Gastroesophageal sphincter (tissue), 4 donors: Measurements from ENCODE around the gene FNDC11. TPM values are rescaled to one million over a fixed set of nuclear protein-coding genes. Genes with fewer than 3 reads are reported as not detected.

Experiments
- ATAC-seq: fragments of 150-250 bp; one replicate; pipeline ENCODE4 v1.9.1; 2016; ENCODE audit warnings: mild to moderate bottlenecking, moderate library complexity
- H3K27ac ChIP-seq, 4 donors: fragments of 200-600 bp; sonication (generic) in 3 of 4; 1 replicate in 3 of 4; 2 replicates in 1 of 4; pipeline ENCODE4 v1.5.1; 2016 to 2019
- H3K27me3 ChIP-seq: fragments of 200-600 bp; sonication (generic); one replicate; pipeline ENCODE4 v1.5.1; 2019
- H3K36me3 ChIP-seq, 2 donors: fragments of 200-600 bp; sonication (generic); one replicate each; pipeline ENCODE4 v1.5.1; 2019; ENCODE audit warnings: control low read depth in 1 of 2
- H3K4me1 ChIP-seq, 3 donors: fragments of 200-600 bp; sonication (generic); 1 replicate in 2 of 3; 2 replicates in 1 of 3; pipeline ENCODE4 v1.5.1; 2016 to 2019; ENCODE audit warnings: control low read depth in 2 of 3
- H3K4me3 ChIP-seq, 2 donors: fragments of 200-600 bp; sonication (generic); one replicate each; pipeline ENCODE4 v1.5.1; 2019; ENCODE audit warnings: mild to moderate bottlenecking in 1 of 2, moderate library complexity in 1 of 2
- H3K9me3 ChIP-seq, 3 donors: fragments of 200-600 bp; sonication (generic); one replicate each; pipeline ENCODE4 v1.5.1; 2017 to 2019; ENCODE audit warnings: control low read depth in 2 of 3
- EP300 ChIP-seq: sonication (generic); formaldehyde crosslinking; IDR thresholded peaks from one replicate; pipeline ENCODE4 v1.6.1; 2017; ENCODE audit warnings: antibody characterized with exemption, mild to moderate bottlenecking
- POLR2A ChIP-seq, 2 donors: fragments of 450-650 bp; IDR thresholded peaks; one replicate each; pipeline ENCODE4 v1.6.1; 2017; ENCODE audit warnings: antibody characterized with exemption in 2 of 2, mild to moderate bottlenecking in 2 of 2, moderate library complexity in 1 of 2
- POLR2AphosphoS5 ChIP-seq: sonication (generic); formaldehyde crosslinking; IDR thresholded peaks from one replicate; pipeline ENCODE4 v1.6.1; 2017; ENCODE audit warnings: antibody characterized with exemption
- WGBS, 2 donors: methylation state at CpG; one replicate each; pipeline ENCODE4 v1.1.5; 2018; ENCODE audit warnings: low coverage in 1 of 2; 5-methylcytosine and 5-hydroxymethylcytosine counted together
- total RNA-seq, 4 donors: library from RNA; depleted of rRNA; stranded (reverse); fragments of >200 nt; gene quantifications; one replicate each; pipeline ENCODE4 v1.1.0, GENCODE V29; 2016
- TF ChIP-seq, protein P1 (sequence below), 4 experiments: fragments of 200-600 bp in 2 of 4; fragments of 450-650 bp in 2 of 4; sonication (generic) in 1 of 4; IDR thresholded peaks; one replicate each; pipeline ENCODE4 v1.5.1; 2017 to 2019; ENCODE audit warnings: antibody characterized with exemption in 4 of 4, mild to moderate bottlenecking in 2 of 4, moderate library complexity in 2 of 4

The FNDC11 gene
- total RNA-seq, 4 donors from 2014 or later = 0.27 TPM; not detected in 3

DNA sequence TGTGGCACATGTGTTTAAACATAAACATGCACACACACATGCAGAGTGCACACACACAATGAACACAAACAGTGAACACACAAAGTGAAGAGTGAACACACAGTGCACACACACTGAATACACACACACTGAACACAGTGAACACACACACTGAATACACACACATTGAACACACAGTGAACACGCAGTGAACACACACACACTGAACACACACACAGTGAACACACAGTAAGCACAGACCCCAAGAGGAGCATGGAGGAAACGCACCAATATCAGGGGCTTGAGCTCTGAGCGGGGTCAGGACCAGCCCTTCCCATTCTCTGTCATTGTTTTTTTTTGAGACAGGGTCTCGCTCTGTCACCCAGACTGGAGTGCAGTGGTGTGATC, 37.2 kb downstream of the FNDC11 start:
- WGBS, 2 donors = 100% methylated on average over 4 of the region's 4 CpGs
- TF ChIP-seq, protein P1, sequence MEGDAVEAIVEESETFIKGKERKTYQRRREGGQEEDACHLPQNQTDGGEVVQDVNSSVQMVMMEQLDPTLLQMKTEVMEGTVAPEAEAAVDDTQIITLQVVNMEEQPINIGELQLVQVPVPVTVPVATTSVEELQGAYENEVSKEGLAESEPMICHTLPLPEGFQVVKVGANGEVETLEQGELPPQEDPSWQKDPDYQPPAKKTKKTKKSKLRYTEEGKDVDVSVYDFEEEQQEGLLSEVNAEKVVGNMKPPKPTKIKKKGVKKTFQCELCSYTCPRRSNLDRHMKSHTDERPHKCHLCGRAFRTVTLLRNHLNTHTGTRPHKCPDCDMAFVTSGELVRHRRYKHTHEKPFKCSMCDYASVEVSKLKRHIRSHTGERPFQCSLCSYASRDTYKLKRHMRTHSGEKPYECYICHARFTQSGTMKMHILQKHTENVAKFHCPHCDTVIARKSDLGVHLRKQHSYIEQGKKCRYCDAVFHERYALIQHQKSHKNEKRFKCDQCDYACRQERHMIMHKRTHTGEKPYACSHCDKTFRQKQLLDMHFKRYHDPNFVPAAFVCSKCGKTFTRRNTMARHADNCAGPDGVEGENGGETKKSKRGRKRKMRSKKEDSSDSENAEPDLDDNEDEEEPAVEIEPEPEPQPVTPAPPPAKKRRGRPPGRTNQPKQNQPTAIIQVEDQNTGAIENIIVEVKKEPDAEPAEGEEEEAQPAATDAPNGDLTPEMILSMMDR (IDR thresholded peaks at IDR 0.05) = no peak
- TF ChIP-seq EP300 (no peak), POLR2AphosphoS5 (no peak), POLR2A (IDR thresholded peaks at IDR 0.05) (no peak)

DNA sequence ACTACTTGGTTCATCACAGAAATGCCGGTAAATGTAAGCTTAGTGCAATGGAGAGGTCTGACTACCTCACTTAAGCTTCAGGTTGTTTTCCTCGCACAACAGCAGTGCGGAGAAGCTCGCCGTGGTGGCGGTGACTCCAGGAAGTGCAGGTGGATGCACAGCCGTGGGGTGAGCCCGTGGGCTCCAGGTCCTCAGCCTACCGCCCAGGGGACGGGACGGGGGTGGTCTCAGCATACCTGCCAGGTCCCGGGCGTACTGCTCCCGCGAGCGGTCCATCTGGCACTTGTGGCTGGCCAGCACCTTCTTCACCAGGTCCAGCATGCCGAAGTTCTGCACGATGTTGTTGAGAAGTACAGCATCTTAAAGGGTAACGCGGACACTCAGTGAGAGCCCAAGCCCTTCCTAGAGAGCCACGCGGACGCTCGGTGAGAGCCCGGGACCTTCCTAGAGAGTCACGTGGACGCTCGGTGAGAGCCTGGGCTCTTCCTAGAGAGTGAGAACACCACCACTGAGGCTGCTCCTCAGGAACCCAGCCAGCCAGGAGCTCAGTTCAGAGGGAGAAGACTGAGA, 37.9 kb downstream of the FNDC11 start:
- Histone ChIP-seq H3K4me3 (no peak overlapping the region), H3K9me3 (no peaks in the 10 kb centered on the region), H3K36me3 (peaks cover 0 to 99% of the 10 kb centered on the region in 2 donors), H3K27ac (no peak overlapping the region), H3K27me3 (no peaks in the 10 kb centered on the region), H3K4me1 (peaks cover 0 to 6% (median 0%) of the 10 kb centered on the region in 3 donors)
- TF ChIP-seq POLR2A (IDR thresholded peaks at IDR 0.05) (no peak), POLR2AphosphoS5 (no peak), EP300 (no peak)
- TF ChIP-seq, protein P1 (IDR thresholded peaks at IDR 0.05) = no peak
- no peak for ATAC-seq
- 100% methylated on average over 1 of the region's 28 CpGs; no CpG with 5 or more reads in 1 of the 2 donors for WGBS, 2 donors

More for the DNA sequence above, 37.2 kb downstream of the FNDC11 start:
- ATAC-seq = no peak
- peaks cover 0 to 95% of the 10 kb centered on the region in 2 donors for H3K36me3 ChIP-seq
- no peak overlapping the region for H3K4me3 ChIP-seq
- H3K27ac ChIP-seq = no peak overlapping the region
- H3K9me3 ChIP-seq = no peaks in the 10 kb centered on the region
- H3K4me1 ChIP-seq = peaks cover 0 to 6% (median 0%) of the 10 kb centered on the region in 3 donors
- H3K27me3 ChIP-seq = no peaks in the 10 kb centered on the region

DNA sequence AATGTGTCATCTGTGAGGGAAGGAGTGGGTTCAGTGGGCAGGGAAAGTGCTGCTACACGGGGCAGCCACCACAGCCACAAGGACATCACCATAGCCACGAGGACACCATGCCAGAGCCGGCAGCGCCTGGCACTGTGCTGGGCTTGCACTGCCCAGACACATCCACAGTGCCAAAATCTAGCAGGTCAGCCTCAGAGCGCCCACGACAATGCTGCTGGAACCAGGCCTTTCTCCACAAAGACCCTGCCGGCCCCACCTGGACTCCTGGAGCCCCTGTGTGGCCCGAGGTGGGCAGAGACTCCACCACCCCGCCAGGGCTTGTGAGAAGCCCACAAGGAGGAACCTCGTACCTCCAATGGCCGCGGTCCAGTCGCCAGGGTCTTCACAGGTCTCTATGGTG, 38.7 kb downstream of the FNDC11 start:
- H3K36me3 ChIP-seq = peaks cover 0 to 99% of the 10 kb centered on the region in 2 donors
- 100% methylated on average over 3 of the region's 13 CpGs; no CpG with 5 or more reads in 1 of the 2 donors for WGBS, 2 donors
- no peak for ATAC-seq
- H3K27ac ChIP-seq = no peak overlapping the region
- no peaks in the 10 kb centered on the region for H3K9me3 ChIP-seq
- H3K4me3 ChIP-seq = no peak overlapping the region
- H3K4me1 ChIP-seq = peaks cover 0 to 6% (median 0%) of the 10 kb centered on the region in 3 donors
- no peaks in the 10 kb centered on the region for H3K27me3 ChIP-seq
- TF ChIP-seq POLR2AphosphoS5 (no peak), EP300 (no peak), POLR2A (IDR thresholded peaks at IDR 0.05) (no peak)
- TF ChIP-seq, protein P1 (IDR thresholded peaks at IDR 0.05) = no peak

DNA sequence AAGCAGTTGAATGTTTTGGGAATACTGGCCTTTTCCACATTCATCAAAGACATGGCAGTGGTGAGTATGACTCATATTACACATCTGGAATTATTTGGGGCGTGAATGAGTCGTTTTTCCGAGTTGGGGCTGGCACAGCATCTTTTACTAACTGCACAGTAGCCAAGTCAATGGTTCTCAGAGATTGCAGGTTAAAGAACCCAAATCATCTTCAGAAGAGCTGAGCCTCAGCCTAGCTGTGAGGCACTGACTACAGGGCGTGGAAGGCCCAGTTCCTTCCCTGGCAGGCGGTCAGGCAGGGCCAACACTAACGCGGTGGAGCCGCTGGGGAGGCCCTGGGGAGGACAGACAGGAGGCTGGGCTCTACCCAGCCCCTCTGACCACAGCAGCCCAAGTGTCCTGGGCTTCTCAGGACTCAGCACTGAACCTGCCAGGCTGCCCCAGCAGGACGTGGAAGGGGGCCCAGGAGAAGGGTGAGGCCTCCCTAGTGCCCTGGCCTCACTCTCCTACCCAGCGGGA, 40.1 kb downstream of the FNDC11 start:
- H3K36me3 ChIP-seq = peaks cover 0 to 99% of the 10 kb centered on the region in 2 donors
- no peak overlapping the region for H3K4me3 ChIP-seq
- peaks cover 0 to 6% (median 0%) of the 10 kb centered on the region in 3 donors for H3K4me1 ChIP-seq
- TF ChIP-seq POLR2AphosphoS5 = no peak
- no peak for TF ChIP-seq POLR2A (IDR thresholded peaks at IDR 0.05)
- TF ChIP-seq, protein P1 (IDR thresholded peaks at IDR 0.05) = no peak
- TF ChIP-seq EP300 = no peak
- peak; percentile 79 for ATAC-seq
- H3K27me3 ChIP-seq = no peaks in the 10 kb centered on the region
- peak overlapping the region in 1 of 4 donors; percentile 43 for H3K27ac ChIP-seq
- 26% methylated on average over 3 of the region's 10 CpGs; no CpG with 5 or more reads in 1 of the 2 donors for WGBS, 2 donors
- H3K9me3 ChIP-seq = no peaks in the 10 kb centered on the region
